Endothelial cell of umbilical vein (primary cell): Measurements from ENCODE around the gene ANKS1A. TPM values are rescaled to one million over a fixed set of nuclear protein-coding genes. Genes with fewer than 3 reads are reported as not detected.
A peak's percentile ranks its signal among the peaks of the same experiment; 100 is the strongest.

Source experiments
- BruUV-seq: library from RNA; stranded (reverse); fragments of 400-500 nt; replicated peaks from 2 replicates; lab custom pipeline; 2021; lab: Mats Ljungman, UMichigan
- CTCF ChIA-PET: fragments of 300-600, 350-600 bp; sonication (Branson Sonifier 250); formaldehyde crosslinking; loops from one replicate; lab custom pipeline; 2021; ENCODE audit warnings: antibody characterized with exemption, inconsistent platforms; lab: Charles Lee
- POLR2A ChIA-PET: fragments of 300-600, 350-600 bp; sonication (Branson Sonifier 250); formaldehyde crosslinking; loops from one replicate; lab custom pipeline; 2021; ENCODE audit warnings: antibody characterized with exemption, inconsistent platforms; lab: Charles Lee
- DNase-seq: peaks from one replicate; pipeline ENCODE4 v3.0.0-alpha.2; 2011; ENCODE audit warnings: low read depth, low spot score
- FAIRE-seq: peaks from 2 replicates; lab custom pipeline; 2011; peaks lifted over from hg19 to GRCh38; lab: Jason Lieb, UNC
- H2AFZ ChIP-seq: 2 replicates; pipeline ENCODE4 v1.6.0; 2012; ENCODE audit warnings: low read depth, low read length, control low read depth, inconsistent platforms
- H3K27ac ChIP-seq: 2 replicates; pipeline ENCODE4 v1.5.1; 2011; ENCODE audit warnings: low read depth, mild to moderate bottlenecking, control low read depth, low read length, moderate library complexity; ENCODE audit not compliant: insufficient read depth
- H3K27me3 ChIP-seq, 2 experiments: 2 replicates each; pipeline versions ENCODE4 v1.6.0 to v1.6.1; 2011; ENCODE audit warnings: low read length in 2 of 2, mixed read lengths in 1 of 2; ENCODE audit not compliant: control insufficient read depth in 2 of 2, insufficient read depth in 2 of 2
- H3K36me3 ChIP-seq, 2 experiments: 2 replicates in 1 of 2; 3 replicates in 1 of 2; pipeline ENCODE4 v1.5.1; 2011; ENCODE audit warnings: low read length in 2 of 2, mild to moderate bottlenecking in 1 of 2, moderate library complexity in 1 of 2; ENCODE audit not compliant: control insufficient read depth in 2 of 2, insufficient read depth in 2 of 2; ENCODE audit errors: extremely low read depth in 1 of 2
- H3K4me1 ChIP-seq: 3 replicates; pipeline ENCODE4 v1.5.1; 2011; ENCODE audit warnings: mild to moderate bottlenecking, low read length; ENCODE audit not compliant: control insufficient read depth, insufficient read depth; ENCODE audit errors: extremely low read depth
- H3K4me2 ChIP-seq: 2 replicates; pipeline ENCODE4 v1.6.1; 2011; ENCODE audit warnings: low read length, control low read depth, mixed read lengths; ENCODE audit not compliant: insufficient read depth
- H3K4me3 ChIP-seq, 3 experiments: fragments of 200-600 bp in 1 of 3; sonication (generic), shearing (Covaris generic) in 1 of 3; replicated peaks in 1 of 3; 2 replicates each; pipeline ENCODE4 v1.5.1; 2011 to 2016; ENCODE audit warnings: control low read depth in 3 of 3, low read length in 3 of 3, mild to moderate bottlenecking in 2 of 3, inconsistent platforms in 1 of 3, low read depth in 1 of 3, moderate library complexity in 1 of 3; ENCODE audit not compliant: insufficient read depth in 1 of 3
- H3K79me2 ChIP-seq: 2 replicates; pipeline ENCODE4 v1.6.0; 2012; ENCODE audit warnings: low read length, inconsistent platforms; ENCODE audit not compliant: control insufficient read depth, insufficient read depth
- H3K9ac ChIP-seq: replicated peaks from 2 replicates; pipeline ENCODE3; 2011; ENCODE audit warnings: low read length, control low read depth; ENCODE audit not compliant: insufficient read depth; ENCODE audit errors: extremely low read depth
- H3K9me1 ChIP-seq: replicated peaks from 3 replicates; pipeline ENCODE4 v1.6.0; 2011; ENCODE audit warnings: mild to moderate bottlenecking, low read length; ENCODE audit not compliant: control insufficient read depth, insufficient read depth; ENCODE audit errors: extremely low read depth
- H3K9me3 ChIP-seq: replicated peaks from 2 replicates; pipeline ENCODE4 v1.5.1; 2012; ENCODE audit warnings: low read length, inconsistent platforms; ENCODE audit not compliant: control insufficient read depth, insufficient read depth
- H4K20me1 ChIP-seq: replicated peaks from 2 replicates; pipeline ENCODE3; 2011; ENCODE audit warnings: mild to moderate bottlenecking, low read length; ENCODE audit not compliant: control insufficient read depth, insufficient read depth; ENCODE audit errors: extremely low read depth
- EZH2 ChIP-seq: IDR thresholded peaks from 2 replicates; pipeline ENCODE4 v1.6.1; 2012; ENCODE audit warnings: borderline replicate concordance, low read depth, mild to moderate bottlenecking, moderate library complexity, low read length, inconsistent platforms; ENCODE audit not compliant: severe bottlenecking
- FOS ChIP-seq: IDR thresholded peaks from 2 replicates; pipeline ENCODE4 v1.6.1; 2011; ENCODE audit warnings: mild to moderate bottlenecking, low read length, moderate library complexity, borderline replicate concordance; ENCODE audit not compliant: insufficient read depth
- JUN ChIP-seq: IDR thresholded peaks from 2 replicates; pipeline ENCODE4 v1.6.1; 2011; ENCODE audit warnings: borderline replicate concordance, low read depth; ENCODE audit not compliant: insufficient read length, insufficient read depth
- MYC ChIP-seq: IDR thresholded peaks from one replicate; pipeline ENCODE4 v1.6.1; 2011; ENCODE audit warnings: mild to moderate bottlenecking, low read depth, low read length
- POLR2AphosphoS5 ChIP-seq: IDR thresholded peaks from 2 replicates; pipeline ENCODE4 v1.6.1; 2012; ENCODE audit warnings: low read depth, mild to moderate bottlenecking, control low read depth, low read length, moderate library complexity; ENCODE audit not compliant: insufficient read depth
- dilution Hi-C: fragments of 300-500 bp; cut with MboI; formaldehyde crosslinking; loops from one replicate; pipeline ENCODE4 v1.15.0; 2019; ENCODE audit warnings: low sequenced_read_pairs; ENCODE audit not compliant: extremely low pct_ligation_motif_present
- intact Hi-C: fragments of 100-400 bp; cut with micrococcal nuclease; formaldehyde crosslinking; loops from one replicate; pipeline ENCODE4 v1.10.0; 2022
- polyA plus RNA-seq, 4 experiments: library from polyadenylated mRNA; depleted of rRNA in 3 of 4; stranded (reverse) in 3 of 4; unstranded in 1 of 4; fragments of >200 nt; gene quantifications; 2 replicates each; pipeline versions ENCODE4 v1.2.1 to v1.2.3, GENCODE V29; 2011 to 2012; ENCODE audit warnings: missing spikeins in 1 of 4
- total RNA-seq: library from RNA; stranded (reverse); gene quantifications from 2 replicates; pipeline ENCODE4 v1.2.3, GENCODE V29; 2021
- TF ChIP-seq, protein P1 (sequence below), 2 donors: IDR thresholded peaks; 1 replicate in 1 of 2; 2 replicates in 1 of 2; pipeline ENCODE4 v1.5.1; 2011; ENCODE audit warnings: low read length in 2 of 2, mild to moderate bottlenecking in 2 of 2, moderate library complexity in 2 of 2, control low read depth in 1 of 2, inconsistent platforms in 1 of 2, low read depth in 1 of 2; ENCODE audit not compliant: insufficient read depth in 1 of 2; ENCODE audit errors: extremely low read depth in 1 of 2

The ANKS1A gene
- total and polyA plus RNA-seq, 2 donors (not counting 3 experiments of a cell fraction or from before 2014, with no cell fraction given), result 8.9 to 26.1 TPM

DNA sequence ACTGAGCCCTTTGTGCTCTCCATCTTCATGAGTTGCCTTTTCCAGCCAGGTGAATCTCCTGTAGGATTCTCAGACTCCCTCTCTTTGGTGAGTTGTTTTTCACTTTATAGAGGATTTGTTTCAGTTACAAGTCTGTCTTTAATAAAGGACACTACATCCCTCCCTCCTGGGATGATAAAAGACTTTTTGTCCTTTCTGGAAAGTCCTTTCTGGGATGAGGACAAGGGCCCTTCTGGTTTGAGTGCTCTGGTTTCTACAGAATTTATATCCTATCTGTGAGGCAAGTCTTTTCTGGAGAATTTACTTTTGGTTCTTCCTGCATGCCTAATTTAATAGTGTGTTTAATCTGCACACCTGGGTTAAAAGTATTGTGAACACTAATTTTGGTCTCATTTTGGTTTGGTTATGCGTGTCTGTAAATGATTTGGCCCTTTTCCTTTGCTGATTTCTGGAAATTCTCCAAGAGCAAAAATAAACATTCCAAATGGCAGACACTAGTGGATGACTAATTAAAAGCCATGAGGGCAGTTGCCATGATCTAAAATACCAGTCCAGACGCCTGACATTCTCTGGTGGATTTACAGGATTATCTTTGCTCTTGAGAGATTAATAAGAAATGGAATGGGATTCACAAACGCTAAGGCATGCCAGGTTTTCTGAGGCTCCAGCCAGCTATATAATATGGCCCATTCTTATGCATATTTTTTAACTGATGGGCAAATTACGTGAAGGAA, 207.2 kb downstream of the ANKS1A start:
- CTCF ChIA-PET, result interaction anchor here (0.5 to 2.5 kb wide), 9 partner anchors 8 to 350 kb away, joined by 3 to 16 read pairs (median 3); no protein-coding TSS in a partner anchor
- no peak overlapping the region for H3K4me3 ChIP-seq
- TF ChIP-seq FOS (peak; percentile 66), EZH2 (no peak), JUN (peak; percentile 22), POLR2AphosphoS5 (peak; percentile 34), MYC (no peak)
- TF ChIP-seq, protein P1, sequence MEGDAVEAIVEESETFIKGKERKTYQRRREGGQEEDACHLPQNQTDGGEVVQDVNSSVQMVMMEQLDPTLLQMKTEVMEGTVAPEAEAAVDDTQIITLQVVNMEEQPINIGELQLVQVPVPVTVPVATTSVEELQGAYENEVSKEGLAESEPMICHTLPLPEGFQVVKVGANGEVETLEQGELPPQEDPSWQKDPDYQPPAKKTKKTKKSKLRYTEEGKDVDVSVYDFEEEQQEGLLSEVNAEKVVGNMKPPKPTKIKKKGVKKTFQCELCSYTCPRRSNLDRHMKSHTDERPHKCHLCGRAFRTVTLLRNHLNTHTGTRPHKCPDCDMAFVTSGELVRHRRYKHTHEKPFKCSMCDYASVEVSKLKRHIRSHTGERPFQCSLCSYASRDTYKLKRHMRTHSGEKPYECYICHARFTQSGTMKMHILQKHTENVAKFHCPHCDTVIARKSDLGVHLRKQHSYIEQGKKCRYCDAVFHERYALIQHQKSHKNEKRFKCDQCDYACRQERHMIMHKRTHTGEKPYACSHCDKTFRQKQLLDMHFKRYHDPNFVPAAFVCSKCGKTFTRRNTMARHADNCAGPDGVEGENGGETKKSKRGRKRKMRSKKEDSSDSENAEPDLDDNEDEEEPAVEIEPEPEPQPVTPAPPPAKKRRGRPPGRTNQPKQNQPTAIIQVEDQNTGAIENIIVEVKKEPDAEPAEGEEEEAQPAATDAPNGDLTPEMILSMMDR (IDR thresholded peaks at IDR 0.05; ENCODE audit: extremely low read depth in 1 of 2, insufficient read depth in 1 of 2, low read depth in 1 of 2, low read length in 2 of 2), result no peak
- H3K27ac ChIP-seq, result peak overlapping the region; percentile 42
- FAIRE-seq (peak; percentile 93), DNase-seq (peak; percentile 84)
- dilution Hi-C loops, result no loop called here
- no TSS peak for BruUV-seq
- POLR2A ChIA-PET, result no interaction called here
- H3K4me2 ChIP-seq, result peak overlapping the region; percentile 62
- peak overlapping the region; percentile 34 for H2AFZ ChIP-seq
- no peaks in the 10 kb centered on the region for H3K27me3 ChIP-seq
- H4K20me1 ChIP-seq, result no peaks in the 10 kb centered on the region
- peaks cover 12% of the 10 kb centered on the region for H3K4me1 ChIP-seq
- H3K9me1 ChIP-seq, result no peaks in the 10 kb centered on the region
- intact Hi-C loops, result no loop called here
- H3K36me3 ChIP-seq, result no peaks in the 10 kb centered on the region
- H3K79me2 ChIP-seq, result no peaks in the 10 kb centered on the region
- H3K9ac ChIP-seq, result no peak overlapping the region
- no peaks in the 10 kb centered on the region for H3K9me3 ChIP-seq
